HCT116 (cell line): ENCODE results near the gene CHMP1B.

ENCODE experiments used
- POLR2A ChIP-seq: IDR thresholded peaks from 2 replicates; pipeline ENCODE4 v1.7.0; 2011; ENCODE audit warnings: borderline replicate concordance; ENCODE audit not compliant: insufficient read depth, insufficient read length; ENCODE audit errors: extremely low read depth
- POLR2AphosphoS5 ChIP-seq: IDR thresholded peaks from 2 replicates; pipeline ENCODE4 v1.6.1; 2011; ENCODE audit warnings: mild to moderate bottlenecking, low read depth, low read length, moderate library complexity
- YY1 ChIP-seq: IDR thresholded peaks from 2 replicates; pipeline ENCODE4 v1.6.1; 2011; ENCODE audit warnings: low read length, low read depth, moderate library complexity, mild to moderate bottlenecking; ENCODE audit not compliant: insufficient replicate concordance; ENCODE audit errors: extremely low read depth
- TF ChIP-seq, protein P1 (sequence below), 3 experiments: fragments of 200-600 bp in 1 of 3; sonication (generic) in 1 of 3; IDR thresholded peaks in 2 of 3; conservative IDR thresholded peaks in 1 of 3; 2 replicates each; pipeline ENCODE4 v1.5.1; 2012 to 2017; ENCODE audit warnings: low read depth in 2 of 3, low read length in 2 of 3, antibody characterized with exemption in 1 of 3, borderline replicate concordance in 1 of 3, control low read depth in 1 of 3, mild to moderate bottlenecking in 1 of 3, mixed read lengths in 1 of 3, mixed run types in 1 of 3, moderate library complexity in 1 of 3; ENCODE audit not compliant: insufficient read depth in 1 of 3

DNA sequence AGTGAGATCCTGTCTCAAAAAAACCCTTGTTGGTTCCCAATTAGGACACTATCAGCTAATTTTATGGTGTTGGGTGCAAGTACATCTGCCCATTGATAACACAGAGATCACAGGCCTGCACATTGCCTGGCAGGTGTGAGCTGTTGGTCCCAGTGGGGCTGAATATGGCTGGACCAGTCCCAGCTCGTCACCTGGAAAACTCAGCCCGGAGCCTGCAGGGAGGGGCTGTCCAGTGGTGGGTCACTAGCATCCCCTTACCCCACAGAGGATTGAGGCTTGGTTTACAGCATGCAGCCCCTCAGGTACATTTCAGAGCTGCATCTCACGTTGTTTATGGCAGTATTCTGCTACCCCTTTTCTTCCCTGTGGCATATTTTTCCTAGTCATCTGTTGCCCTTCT is 40.8 kb upstream of the CHMP1B start:
- TF ChIP-seq, protein P1, sequence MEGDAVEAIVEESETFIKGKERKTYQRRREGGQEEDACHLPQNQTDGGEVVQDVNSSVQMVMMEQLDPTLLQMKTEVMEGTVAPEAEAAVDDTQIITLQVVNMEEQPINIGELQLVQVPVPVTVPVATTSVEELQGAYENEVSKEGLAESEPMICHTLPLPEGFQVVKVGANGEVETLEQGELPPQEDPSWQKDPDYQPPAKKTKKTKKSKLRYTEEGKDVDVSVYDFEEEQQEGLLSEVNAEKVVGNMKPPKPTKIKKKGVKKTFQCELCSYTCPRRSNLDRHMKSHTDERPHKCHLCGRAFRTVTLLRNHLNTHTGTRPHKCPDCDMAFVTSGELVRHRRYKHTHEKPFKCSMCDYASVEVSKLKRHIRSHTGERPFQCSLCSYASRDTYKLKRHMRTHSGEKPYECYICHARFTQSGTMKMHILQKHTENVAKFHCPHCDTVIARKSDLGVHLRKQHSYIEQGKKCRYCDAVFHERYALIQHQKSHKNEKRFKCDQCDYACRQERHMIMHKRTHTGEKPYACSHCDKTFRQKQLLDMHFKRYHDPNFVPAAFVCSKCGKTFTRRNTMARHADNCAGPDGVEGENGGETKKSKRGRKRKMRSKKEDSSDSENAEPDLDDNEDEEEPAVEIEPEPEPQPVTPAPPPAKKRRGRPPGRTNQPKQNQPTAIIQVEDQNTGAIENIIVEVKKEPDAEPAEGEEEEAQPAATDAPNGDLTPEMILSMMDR (IDR thresholded peaks at IDR 0.05 in 2 of 3, conservative IDR thresholded peaks at IDR 0.05 in 1 of 3; ENCODE audit: borderline replicate concordance in 1 of 3, insufficient read depth in 1 of 3, low read depth in 2 of 3, low read length in 2 of 3), result no peak
- TF ChIP-seq YY1 (no peak), POLR2AphosphoS5 (no peak), POLR2A (no peak)
